IPS-20b (cell line): ENCODE results near the gene CHTOP.
"Not testable (repeated sequence)": the region's sequence is repeated elsewhere in the genome, so short reads cannot be mapped to it uniquely, and the experiment has no call there.

Experiments used
- H3K27ac ChIP-seq: one replicate; pipeline ENCODE4 v1.5.1; 2013; ENCODE audit warnings: low read length
- H3K27me3 ChIP-seq: 2 replicates; pipeline ENCODE4 v1.6.1; 2013; ENCODE audit warnings: mild to moderate bottlenecking, low read length, inconsistent platforms; ENCODE audit not compliant: insufficient read depth
- H3K36me3 ChIP-seq: 2 replicates; pipeline ENCODE4 v1.6.1; 2013; ENCODE audit warnings: low read depth, mild to moderate bottlenecking, inconsistent platforms, low read length, moderate library complexity; ENCODE audit not compliant: insufficient read depth
- H3K4me1 ChIP-seq: 2 replicates; pipeline ENCODE4 v1.6.1; 2013; ENCODE audit warnings: mild to moderate bottlenecking, control low read depth, inconsistent platforms, low read length, moderate library complexity; ENCODE audit not compliant: insufficient read depth
- H3K4me3 ChIP-seq: 2 replicates; pipeline ENCODE4 v1.5.1; 2013; ENCODE audit warnings: mild to moderate bottlenecking, low read length, inconsistent platforms
- H3K9ac ChIP-seq: 2 replicates; pipeline ENCODE4 v1.6.1; 2013; ENCODE audit warnings: low read depth, mild to moderate bottlenecking, inconsistent platforms, low read length, moderate library complexity
- H3K9me3 ChIP-seq: 2 replicates; pipeline ENCODE4 v1.6.1; 2013; ENCODE audit warnings: mild to moderate bottlenecking, low read depth, low read length, inconsistent platforms; ENCODE audit not compliant: insufficient read depth

The CHTOP gene, protein sequence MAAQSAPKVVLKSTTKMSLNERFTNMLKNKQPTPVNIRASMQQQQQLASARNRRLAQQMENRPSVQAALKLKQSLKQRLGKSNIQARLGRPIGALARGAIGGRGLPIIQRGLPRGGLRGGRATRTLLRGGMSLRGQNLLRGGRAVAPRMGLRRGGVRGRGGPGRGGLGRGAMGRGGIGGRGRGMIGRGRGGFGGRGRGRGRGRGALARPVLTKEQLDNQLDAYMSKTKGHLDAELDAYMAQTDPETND

DNA sequence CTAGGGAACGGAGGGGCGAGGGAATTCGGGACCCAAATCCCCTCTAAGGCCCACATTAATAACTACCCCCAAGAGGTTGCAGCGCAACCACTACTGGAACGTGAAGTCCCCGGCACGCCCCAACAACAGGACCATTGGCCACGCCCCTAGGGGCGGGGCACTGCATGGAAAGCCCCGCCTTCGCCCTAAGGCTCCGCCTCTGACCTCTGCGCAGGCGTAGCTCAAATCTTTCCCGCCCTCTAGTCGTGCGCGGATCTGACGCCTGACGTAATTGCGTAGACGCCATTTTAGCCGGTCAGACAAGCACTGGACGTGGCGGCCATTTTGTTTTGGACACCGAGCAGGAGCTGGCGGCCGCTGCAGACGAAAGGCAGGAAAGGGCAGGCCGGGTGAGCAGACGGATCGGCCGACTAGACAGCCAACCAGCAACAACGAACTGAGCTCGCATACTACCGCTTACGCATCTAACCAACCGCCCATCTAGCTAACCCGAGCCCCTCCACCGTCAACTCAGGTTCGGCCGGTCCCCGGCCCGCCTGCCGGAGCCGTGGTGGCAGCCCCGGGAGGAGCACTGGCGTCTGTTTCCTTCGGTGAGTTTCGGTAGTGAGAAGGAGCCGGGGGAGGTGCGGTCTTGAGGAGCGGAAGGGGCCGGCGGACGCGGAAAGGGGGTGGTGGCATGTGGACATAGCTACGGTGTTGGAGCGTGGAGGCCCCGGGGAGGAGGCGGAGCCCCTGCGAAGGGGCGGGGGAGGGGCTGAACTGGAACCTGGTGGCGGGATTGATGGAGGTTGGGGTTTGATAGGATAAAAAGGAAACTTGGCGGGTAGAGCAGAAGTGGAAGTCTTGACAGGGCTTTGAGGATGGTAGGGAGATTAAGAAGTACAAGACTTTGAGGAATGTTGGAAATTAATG lies at the start of gene CHTOP:
Gene CHTOP (plus strand): TSS at position 313 of the 912 bp plus-strand sequence. CDS start 2,523 bp downstream, outside the sequence.
- H3K9ac ChIP-seq = peak within 1 kb of the TSS; percentile 100
- H3K4me3 ChIP-seq = peak within 1 kb of the TSS; percentile 93
- H3K36me3 ChIP-seq = peaks cover 35% of the 10 kb centered on the region
- no peaks in the 10 kb centered on the region for H3K9me3 ChIP-seq
- H3K27me3 ChIP-seq = no peaks in the 10 kb centered on the region
- H3K4me1 ChIP-seq = no peaks in the 10 kb centered on the region
- H3K27ac ChIP-seq = peak within 1 kb of the TSS; percentile 97

DNA sequence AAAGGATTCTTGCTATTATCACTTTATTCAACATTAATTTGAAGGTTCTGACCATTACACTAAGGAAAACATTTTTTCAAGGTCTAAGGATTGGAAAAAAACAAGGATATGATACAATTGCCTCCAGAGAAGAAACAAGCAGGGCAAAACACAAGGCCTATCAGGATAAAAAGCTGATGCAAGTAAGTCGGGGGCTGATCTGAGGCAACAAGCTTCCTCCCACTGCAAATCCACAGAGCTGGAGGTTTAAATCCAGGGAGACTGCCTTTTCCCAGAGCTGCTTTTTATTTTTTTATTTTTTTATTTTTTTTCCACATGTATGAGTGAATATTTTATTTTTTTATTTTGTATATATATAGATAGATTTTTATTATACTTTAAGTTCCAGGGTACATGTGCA lies 48.9 kb upstream of the CHTOP start:
- Histone ChIP-seq H3K36me3 (no peaks in the 10 kb centered on the region), H3K9me3 (no peaks in the 10 kb centered on the region), H3K27me3 (no peaks in the 10 kb centered on the region), H3K4me3 (no peak overlapping the region), H3K9ac (no peak overlapping the region), H3K4me1 (no peaks in the 10 kb centered on the region), H3K27ac (no peak overlapping the region)

DNA sequence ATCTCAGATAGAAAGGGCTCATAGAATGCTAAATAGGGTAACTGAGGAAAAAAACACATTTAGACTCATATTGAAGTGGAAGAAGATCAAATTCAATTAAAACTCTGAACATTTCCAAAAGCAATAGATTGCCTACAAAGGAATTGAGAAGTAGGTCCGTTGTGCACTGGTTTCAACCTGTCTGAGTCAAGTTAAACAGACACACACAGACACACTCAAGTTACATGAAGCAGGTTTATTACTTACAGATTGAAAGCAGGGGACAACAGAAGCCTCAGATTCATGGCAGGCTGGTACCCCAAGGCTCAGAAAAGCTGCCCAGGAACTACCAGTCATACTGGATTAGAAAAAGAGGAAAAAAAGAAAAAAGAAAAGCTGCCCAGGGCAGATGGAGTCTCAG lies 47.5 kb upstream of the CHTOP start:
- H3K4me3 ChIP-seq = no peak overlapping the region
- no peaks in the 10 kb centered on the region for H3K27me3 ChIP-seq
- H3K9ac ChIP-seq = no peak overlapping the region
- H3K9me3 ChIP-seq = no peaks in the 10 kb centered on the region
- no peak overlapping the region for H3K27ac ChIP-seq
- H3K36me3 ChIP-seq = no peaks in the 10 kb centered on the region
- H3K4me1 ChIP-seq = no peaks in the 10 kb centered on the region

DNA sequence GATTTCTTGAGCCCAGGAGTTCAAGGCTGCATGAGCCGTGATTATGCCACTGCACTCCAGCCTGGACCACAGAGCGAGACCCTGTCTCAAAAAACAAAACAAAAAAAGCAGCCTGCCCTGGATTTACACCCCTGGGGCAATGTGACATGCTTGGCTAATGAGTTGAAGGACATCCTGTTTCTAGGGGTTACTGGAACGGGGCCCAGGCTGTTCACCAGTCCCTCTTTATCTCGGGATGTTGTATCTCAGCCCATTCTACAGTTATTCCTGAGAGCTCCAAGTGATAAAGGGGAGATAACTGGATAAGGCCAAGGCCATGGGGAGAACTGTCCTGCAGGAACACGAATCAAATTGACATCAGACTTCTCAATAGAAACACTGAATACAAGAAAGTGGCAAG lies 46.6 kb upstream of the CHTOP start:
- H3K4me1 ChIP-seq = no peaks in the 10 kb centered on the region
- H3K27ac ChIP-seq = no peak overlapping the region
- no peaks in the 10 kb centered on the region for H3K27me3 ChIP-seq
- no peak overlapping the region for H3K4me3 ChIP-seq
- H3K9ac ChIP-seq = no peak overlapping the region
- H3K36me3 ChIP-seq = no peaks in the 10 kb centered on the region
- no peaks in the 10 kb centered on the region for H3K9me3 ChIP-seq

DNA sequence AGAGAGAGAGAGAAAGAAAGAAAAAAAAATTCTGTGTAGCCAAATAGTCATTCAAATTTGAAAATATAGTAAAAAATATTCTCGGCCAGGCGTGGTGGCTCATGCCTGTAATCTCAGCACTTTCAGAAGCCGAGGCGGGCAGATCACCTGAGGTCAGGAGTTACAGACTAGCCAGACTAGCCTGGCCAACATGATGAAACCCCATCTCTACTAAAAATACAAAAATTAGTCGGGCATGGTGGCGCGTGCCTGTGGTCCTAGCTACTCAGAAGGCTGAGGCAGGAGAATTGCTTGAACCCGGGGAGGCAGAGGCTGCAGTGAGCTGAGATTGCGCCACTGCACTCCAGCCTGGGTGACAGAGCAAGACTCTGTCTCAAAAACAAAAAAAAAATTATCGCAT lies 45.8 kb upstream of the CHTOP start:
- H3K9me3 ChIP-seq, H3K4me1 ChIP-seq, H3K27ac ChIP-seq, H3K9ac ChIP-seq, H3K36me3 ChIP-seq, H3K27me3 ChIP-seq, H3K4me3 ChIP-seq: not testable (repeated sequence)

DNA sequence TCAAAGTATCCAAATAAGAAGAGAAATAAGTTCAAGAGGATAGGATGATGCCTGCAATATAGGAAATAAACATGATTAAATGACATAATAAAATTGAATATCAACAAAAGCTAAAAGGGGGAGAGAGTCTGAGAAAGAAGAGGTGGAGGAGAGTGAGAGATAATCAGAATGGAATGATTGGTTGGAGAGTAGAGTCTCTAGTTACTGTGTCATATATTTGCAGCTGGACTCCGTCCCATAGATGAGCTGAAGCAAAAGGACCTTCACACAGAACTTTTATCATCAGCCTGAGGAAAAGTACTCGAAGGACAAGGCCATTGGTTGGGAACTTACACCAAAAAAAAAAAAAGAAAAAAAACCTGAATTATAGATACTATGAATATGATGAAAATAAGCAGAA lies 45.4 kb upstream of the CHTOP start:
- H3K9ac ChIP-seq = no peak overlapping the region
- H3K4me3 ChIP-seq = no peak overlapping the region
- no peaks in the 10 kb centered on the region for H3K9me3 ChIP-seq
- no peaks in the 10 kb centered on the region for H3K36me3 ChIP-seq
- no peaks in the 10 kb centered on the region for H3K4me1 ChIP-seq
- H3K27me3 ChIP-seq = no peaks in the 10 kb centered on the region
- H3K27ac ChIP-seq = no peak overlapping the region

DNA sequence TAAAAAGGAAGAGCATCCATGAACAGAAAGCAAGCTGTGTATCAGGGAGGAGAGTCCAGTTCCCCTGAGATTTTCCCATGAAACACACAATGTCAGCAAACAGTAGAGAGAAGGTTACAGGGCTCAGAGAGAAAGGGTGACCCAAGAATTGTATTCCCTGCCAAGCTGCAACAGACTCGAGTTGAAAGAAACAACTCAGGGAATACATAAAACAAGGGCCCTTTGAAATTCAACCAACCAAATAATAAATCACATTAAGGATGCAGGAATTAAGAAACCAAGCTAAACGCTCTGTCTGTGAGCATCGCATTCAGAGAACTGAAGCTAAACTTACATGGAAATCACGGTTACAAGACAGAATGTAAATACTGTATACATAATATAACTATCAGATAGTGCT lies 41.1 kb upstream of the CHTOP start:
- Histone ChIP-seq H3K9ac (no peak overlapping the region), H3K27me3 (no peaks in the 10 kb centered on the region), H3K36me3 (no peaks in the 10 kb centered on the region), H3K27ac (no peak overlapping the region), H3K4me3 (no peak overlapping the region), H3K9me3 (no peaks in the 10 kb centered on the region), H3K4me1 (no peaks in the 10 kb centered on the region)

DNA sequence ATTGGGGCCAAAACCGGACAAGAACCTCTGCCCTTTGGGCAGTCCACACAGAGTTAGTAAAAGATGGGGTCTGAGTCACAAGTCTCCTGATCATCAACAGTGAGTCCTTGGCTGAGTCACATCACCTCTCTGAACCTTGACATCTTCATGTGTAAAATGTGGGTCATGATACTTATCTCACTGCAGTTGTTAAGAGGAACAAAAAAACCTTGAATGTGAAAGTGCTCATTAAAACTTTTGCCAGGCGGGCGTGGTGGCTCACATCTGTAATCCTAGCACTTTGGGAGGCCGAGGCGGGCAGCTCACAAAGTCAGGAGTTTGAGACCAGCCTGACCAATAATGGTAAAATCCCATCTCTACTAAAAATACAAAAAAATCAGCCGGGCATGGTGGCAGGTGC lies 36.7 kb upstream of the CHTOP start:
- no peaks in the 10 kb centered on the region for H3K27me3 ChIP-seq
- no peak overlapping the region for H3K27ac ChIP-seq
- H3K36me3 ChIP-seq = no peaks in the 10 kb centered on the region
- H3K4me3 ChIP-seq = no peak overlapping the region
- peaks cover 8% of the 10 kb centered on the region; the same call in 1 of the 2 replicates for H3K4me1 ChIP-seq
- no peaks in the 10 kb centered on the region for H3K9me3 ChIP-seq
- no peak overlapping the region for H3K9ac ChIP-seq

DNA sequence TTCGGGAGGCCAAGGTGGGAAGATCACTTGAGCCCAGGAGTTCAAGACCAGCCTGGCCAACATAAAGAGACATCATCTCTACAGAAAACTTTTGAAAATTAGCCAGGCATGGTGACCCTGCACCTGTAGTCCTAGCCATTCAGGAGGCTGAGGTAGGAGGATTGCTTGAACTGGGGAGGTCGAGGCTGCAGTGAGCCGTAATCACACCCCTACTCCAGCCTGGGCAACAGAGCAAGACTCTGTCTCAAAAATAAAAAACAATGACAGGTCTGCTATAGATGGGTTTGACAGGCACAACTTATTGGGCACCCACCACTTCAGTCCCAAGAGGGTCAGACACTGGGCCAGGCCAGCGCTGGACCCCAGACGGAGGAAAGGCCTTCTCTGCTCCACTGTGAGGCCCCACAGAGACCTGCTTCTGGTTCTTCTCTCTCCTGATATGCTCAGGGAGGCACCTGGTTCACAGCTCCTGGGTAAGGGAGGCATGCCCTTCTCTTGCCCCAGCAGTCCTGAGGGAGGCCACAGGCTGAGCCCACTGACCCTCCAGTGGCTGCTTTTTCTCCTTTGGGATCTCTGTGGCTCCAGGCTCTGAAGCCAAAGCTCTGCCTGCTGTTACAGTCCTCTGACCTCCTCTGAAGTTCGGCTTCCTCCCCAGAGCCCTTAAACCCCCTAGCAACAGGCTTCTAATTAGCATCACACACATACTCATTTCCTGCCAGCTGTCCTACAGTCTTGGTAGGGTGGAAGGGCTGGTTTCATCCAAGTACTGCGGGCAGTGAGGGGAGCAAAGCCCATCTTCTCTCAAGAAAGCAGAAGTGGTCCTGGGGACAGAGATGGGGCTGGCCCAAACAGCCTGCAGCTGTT lies 35.3 kb upstream of the CHTOP start:
- H3K36me3 ChIP-seq = no peaks in the 10 kb centered on the region
- no peak overlapping the region for H3K4me3 ChIP-seq
- no peak overlapping the region for H3K9ac ChIP-seq
- H3K4me1 ChIP-seq = peaks cover 8% of the 10 kb centered on the region; the same call in 1 of the 2 replicates
- H3K27me3 ChIP-seq = no peaks in the 10 kb centered on the region
- no peak overlapping the region for H3K27ac ChIP-seq
- H3K9me3 ChIP-seq = no peaks in the 10 kb centered on the region

DNA sequence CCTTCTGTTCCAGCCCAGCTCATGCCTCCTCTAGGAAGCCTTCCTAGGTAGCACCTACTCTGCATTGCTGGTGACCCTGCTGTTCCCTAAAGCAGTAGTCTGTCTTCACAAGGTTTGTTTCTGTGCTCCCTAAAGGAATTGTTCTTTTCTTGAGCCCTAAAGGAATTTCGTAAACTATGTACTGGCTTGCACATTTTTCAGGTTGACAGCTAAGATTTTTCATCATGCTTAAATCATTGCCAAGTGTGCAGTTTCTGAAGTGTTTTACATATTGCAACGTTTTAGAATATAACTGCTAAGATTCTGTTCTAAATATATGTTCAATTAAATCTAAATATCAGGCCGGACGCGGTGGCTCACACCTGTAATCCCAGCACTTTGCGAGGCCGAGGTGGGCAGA lies 34.0 kb upstream of the CHTOP start:
- Histone ChIP-seq H3K36me3 (no peaks in the 10 kb centered on the region), H3K4me3 (no peak overlapping the region), H3K27me3 (no peaks in the 10 kb centered on the region), H3K4me1 (peaks cover 8% of the 10 kb centered on the region; the same call in 1 of the 2 replicates), H3K9ac (no peak overlapping the region), H3K9me3 (no peaks in the 10 kb centered on the region), H3K27ac (no peak overlapping the region)

DNA sequence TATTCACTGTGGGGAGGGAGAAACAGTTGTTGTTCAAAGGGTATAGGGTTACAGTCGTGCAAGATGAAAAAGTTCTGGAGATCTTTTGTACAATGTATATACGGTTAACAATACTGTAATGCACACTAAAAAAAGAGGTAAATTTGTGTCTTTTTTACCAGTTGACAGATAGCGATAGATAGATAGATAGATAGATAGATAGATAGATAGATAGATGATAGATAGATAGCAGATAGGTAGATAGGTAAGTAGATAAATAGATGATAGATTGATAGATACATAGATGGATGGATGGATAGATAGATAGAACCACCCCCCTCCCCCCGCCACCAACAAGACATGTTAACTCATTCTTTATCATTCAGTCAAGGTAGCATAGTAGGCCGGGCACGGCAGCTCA lies 31.1 kb upstream of the CHTOP start:
- Histone ChIP-seq H3K4me1 (peaks cover 8% of the 10 kb centered on the region; the same call in 1 of the 2 replicates), H3K27me3 (no peaks in the 10 kb centered on the region), H3K9ac (no peak overlapping the region), H3K4me3 (no peak overlapping the region), H3K27ac (no peak overlapping the region), H3K36me3 (no peaks in the 10 kb centered on the region), H3K9me3 (no peaks in the 10 kb centered on the region)
